ENCODE measurements around the gene LARGE1.

Gene LARGE1

GRCh38 chr22:33811208-33811607, 109.1 kb downstream of the LARGE1 start:
- DNase-seq = no peak

GRCh38 chr22:33807470-33807869, 112.8 kb downstream of the LARGE1 start:
- DNase-seq = no peak

DNA sequence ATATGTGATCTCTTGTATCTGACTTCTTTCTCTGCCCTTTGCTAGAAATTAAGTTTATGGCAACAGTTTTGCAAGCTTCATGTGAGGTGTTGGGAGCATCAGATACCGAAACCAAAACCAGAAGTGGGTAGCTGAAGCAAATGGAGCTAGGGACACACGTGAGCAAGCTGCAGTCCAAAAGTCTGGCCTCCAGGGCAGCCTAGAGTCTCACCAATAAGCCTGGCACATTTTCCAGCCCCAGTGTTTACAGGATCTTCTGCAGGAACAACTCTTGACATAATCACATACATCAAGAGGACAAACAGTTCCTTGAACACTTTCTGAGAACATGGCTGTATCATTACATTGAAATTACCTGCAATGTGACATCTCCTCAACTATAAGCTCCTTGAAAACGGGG, 114.1 kb downstream of the LARGE1 start:
- no peak for DNase-seq

DNA sequence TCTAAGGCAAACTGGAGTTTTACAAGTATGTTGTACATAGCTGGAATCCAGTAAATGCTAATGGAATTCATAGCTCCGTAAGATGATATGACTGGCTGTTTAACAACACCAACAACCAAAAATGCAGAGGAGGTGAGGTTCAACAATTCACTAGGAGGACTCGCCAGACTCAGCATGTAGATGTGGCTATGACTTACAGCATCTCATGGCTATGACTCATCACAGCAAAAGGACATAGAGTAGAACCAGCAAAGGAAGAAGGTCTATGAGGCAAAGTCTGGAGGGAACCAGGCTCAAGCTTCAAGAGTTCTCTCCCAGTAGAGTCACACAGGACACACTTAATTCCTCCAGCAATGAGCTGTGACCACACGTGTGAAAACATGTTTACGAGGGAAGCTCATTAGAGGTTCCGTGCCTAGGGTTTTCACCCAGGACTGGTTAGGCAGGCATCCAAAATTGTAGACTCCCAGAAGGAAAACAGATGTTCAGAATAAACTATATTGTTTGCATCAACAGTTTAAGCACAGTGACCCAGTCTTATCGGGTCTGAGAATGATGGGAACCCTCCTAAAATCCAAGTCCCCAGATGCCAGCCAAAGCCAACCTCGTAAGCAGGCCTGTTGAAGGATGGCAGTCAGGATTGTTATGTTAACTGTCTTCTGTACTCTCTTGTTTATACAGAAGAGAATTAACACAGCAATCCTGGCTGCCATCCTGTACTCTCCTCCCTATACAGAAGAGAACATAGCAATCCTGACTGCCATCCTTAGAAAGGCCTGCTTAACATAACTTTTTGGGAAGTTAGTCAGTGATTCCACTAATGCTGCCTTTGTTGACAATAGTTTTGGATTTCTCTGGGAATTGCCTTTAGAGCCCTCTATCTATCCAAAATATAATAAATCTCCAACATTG, 116.6 kb downstream of the LARGE1 start:
- DNase-seq = no peak

- no peak for DNase-seq
Observed at GRCh38 chr22:33798401-33798800, 121.9 kb downstream of the LARGE1 start.

GRCh38 chr22:33796494-33796893, 123.8 kb downstream of the LARGE1 start:
- DNase-seq = no peak

DNA sequence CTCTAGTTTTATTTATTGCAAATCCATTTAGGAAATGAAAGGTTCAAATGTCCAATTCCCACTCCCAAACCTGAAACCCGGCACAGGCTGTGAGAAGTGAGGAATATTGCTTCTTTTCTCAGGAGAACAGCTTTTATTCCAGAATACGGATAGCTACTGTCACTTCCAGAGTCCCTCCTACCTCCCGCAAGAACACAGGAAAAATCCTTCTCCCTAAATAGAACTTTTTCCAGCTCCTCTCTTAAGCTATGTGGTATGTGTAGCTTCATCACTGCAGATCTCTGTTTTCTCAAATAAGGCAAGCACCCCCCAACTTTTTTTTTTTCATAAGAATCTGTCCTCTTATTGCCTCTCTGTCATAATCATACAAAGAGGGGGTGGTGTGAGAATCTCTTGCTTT, 126.8 kb downstream of the LARGE1 start:
- DNase-seq = no peak

- DNase-seq = no peak
Observed at GRCh38 chr22:33792832-33793231, 127.4 kb downstream of the LARGE1 start.

- DNase-seq = no peak
Observed at GRCh38 chr22:33789690-33790253, 130.5 kb downstream of the LARGE1 start.

DNA sequence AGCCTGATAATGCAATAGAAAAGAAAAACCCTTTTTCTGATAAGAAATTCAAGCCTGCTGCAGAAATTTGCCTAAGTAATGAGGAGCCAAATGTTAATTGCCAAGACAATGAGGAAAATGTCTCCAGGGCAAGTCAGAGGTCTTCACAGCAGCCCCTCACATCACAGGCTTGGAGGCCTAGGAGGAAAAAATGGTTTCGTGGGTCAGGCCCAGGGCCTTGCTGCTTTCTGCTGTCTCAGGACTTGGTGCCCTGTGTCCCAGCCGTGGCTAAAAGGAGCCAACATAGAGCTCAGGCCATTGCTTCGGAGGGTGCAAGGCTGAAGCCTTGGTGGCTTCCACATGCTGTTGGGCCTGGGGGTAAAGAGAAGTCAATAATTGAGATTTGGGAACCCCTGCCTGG, 131.3 kb downstream of the LARGE1 start:
- no peak for DNase-seq

- no peak for DNase-seq
Observed at GRCh38 chr22:33787645-33788456, 132.4 kb downstream of the LARGE1 start.

GRCh38 chr22:33786149-33786548, 134.1 kb downstream of the LARGE1 start:
- DNase-seq = no peak

DNA sequence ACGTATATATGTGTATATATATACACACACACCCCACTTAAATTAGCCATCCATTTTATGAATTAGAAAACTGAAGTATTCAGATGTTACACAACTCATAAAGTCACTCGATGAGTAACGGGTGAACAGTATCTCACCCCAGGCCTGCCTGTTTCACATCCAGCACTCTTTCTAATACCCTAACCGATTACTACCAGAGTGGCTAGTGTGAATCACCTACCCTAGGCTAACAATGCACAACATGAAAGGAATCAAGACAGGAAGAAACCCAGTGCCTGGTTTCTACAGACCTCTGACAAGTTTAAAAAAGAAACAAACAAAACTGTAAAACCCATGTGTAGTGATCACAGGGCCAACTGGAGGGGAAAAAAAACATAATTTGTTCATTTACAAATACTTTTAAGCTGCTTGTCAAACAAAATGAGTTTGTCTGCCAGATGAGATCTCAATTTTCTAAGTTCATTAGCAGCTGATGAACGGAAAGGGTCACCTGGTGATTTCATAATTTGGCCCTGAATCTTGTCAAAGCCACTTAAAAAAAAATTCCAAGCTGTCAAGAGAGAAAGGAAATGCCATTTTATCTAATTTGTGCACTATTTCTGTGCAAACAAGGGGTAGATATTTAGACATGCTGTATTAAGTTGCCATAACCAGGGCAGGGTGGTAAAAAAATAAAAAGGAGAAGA, 134.8 kb downstream of the LARGE1 start:
- no peak for DNase-seq

GRCh38 chr22:33781411-33781810, 138.9 kb downstream of the LARGE1 start:
- DNase-seq = no peak

GRCh38 chr22:33780531-33781136, 139.6 kb downstream of the LARGE1 start:
- DNase-seq = no peak

- no peak for DNase-seq
Observed at GRCh38 chr22:33779243-33779642, 141.0 kb downstream of the LARGE1 start.

DNA sequence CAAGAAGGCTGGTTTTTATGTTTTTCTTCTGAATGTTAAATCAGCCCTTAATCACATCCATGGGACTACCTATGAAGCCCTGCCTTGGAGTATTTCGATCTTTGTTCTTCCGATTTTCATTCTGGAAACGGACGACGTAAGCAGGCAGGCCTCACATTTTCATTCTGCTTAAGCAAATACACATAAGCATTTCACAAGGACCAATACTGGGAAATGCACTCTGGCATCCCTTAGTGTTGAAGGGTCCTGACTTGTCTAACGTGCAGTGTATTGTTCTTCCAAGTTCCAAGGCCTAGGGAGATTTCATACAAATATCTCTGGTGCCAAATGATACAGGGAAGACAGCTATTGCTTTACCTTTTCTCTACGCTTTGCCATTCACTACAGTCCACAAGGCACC, 143.8 kb downstream of the LARGE1 start:
- no peak for DNase-seq

GRCh38 chr22:33774781-33775180, 145.5 kb downstream of the LARGE1 start:
- no peak for DNase-seq

DNA sequence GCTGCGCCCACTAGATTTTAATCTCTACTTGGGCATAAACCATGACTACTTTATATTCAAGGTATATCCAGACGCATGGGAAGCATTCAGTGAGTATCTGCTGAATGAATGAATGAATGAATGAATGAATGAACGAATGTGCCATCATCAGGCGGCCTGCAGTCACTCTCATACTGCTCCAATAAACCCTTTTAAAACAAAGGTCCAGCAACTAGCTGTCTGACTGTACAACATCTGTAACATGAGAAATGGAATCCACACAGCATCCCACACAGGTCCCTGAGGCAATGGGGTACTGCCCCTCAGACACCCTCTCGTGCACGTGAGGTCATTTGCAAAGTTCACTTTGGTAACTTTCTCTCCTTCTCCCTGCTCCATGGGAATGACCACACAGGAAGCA, 147.5 kb downstream of the LARGE1 start:
- no peak for DNase-seq

- no peak for DNase-seq
Observed at GRCh38 chr22:33771136-33771535, 149.1 kb downstream of the LARGE1 start.

DNA sequence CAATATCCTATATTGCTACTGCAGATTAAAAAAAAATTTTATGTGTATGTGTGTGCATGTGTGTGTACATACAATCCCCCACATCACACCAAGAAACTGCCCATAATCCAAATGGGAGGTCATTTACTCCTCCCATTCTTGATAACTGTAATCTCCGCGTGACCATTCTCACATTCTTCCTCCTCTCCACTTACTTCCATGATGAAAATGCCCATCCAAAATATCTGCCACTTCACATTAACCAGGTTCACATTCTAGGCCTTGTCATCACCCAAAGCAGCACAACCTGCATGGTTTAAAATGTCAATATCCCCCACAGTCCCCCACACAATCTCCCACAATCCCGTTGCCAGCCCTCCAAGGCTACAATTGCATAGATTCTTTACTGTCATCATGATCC, 149.6 kb downstream of the LARGE1 start:
- no peak for DNase-seq

GRCh38 chr22:33766091-33766490, 154.2 kb downstream of the LARGE1 start:
- no peak for DNase-seq

DNA sequence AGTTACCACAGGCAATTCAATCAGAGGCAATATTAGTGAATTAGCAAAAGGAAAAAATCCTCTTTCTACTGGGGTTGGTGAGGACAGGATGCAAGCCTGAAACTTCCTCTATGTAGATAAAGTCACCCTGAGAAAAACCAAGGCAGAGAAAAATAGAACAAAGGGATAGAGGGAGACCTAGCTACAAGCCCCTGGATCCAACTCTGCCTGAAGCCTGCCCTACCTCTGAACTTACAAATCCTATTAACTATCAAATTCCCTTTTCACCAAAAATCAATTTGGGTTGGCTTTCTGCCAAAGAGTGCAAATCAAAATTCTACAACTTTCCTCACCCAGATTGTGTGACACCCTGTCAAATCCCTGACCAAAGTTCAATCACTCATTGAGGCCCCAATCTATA, 161.3 kb downstream of the LARGE1 start:
- DNase-seq = no peak

Data from stimulated activated naive CD4-positive, alpha-beta T cell treated with Interleukin-2 at 50 U/mL for 16 hours (primary cell).